NCI-H748 (cell line): ENCODE data around the gene DHX58.

Source experiments
- DNase-seq: peaks from one replicate; lab custom pipeline; 2025; ENCODE audit not compliant: unreplicated experiment; lab: John Stamatoyannopoulos, UW

The DHX58 gene

DNA sequence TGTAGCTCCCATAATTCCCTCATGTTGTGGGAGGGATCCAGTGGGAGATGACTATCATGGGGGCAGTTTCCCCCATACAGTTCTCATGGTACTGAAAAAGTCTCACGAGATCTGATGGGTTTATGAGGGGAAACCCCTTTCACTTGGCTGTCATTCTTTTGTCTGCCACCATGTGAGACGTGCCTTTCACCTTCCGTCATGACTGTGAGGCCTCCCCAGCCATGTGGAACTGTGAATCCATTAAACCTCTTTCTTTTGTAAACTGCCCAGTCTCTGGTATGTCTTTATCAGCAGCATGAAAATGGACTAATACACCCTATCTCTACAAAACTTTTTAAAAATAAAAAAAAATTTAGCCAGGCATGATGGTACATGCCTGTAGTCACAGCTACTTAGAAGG, 55.9 kb downstream of the DHX58 start:
- no peak for DNase-seq

DNA sequence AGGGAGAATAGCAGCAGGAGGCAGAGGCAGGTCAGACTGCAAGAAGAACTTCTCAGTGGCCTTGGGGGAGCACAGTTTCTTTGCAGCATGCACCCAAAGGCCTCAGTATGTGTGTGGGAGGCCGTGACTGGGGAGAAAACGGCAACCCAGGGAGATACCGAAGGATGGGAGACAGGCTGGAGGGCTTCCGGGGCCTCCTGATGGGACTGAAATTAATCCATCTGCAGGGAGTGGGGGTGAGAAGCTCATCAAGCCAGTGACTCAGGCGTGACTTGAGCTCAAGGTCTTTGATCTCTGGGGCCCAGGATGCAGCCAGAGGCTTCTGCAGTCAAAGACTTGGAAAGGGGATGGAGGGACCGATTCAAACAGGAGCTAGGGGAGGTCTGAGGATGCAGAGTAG, 57.0 kb downstream of the DHX58 start:
- DNase-seq, result no peak

DNA sequence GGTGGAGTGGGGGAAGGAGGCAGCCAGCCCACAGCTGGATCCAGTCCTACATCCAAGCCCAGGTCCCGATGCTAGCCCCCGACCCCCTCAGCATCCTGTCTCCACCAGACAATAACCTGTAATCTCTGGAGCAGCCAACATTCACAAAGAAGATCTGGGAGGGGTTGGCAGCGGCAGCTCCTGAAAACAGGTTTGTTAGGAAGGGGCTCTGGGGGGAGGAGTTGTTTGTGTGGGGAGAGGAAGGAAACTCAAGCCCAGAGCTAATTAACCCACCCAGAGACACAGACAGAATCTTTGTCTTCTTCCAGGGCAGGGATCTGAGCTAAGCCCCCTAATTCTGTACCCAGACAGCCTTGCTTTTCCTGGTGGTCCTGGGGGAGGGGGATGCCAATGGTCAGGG, 57.5 kb downstream of the DHX58 start:
- DNase-seq, result peak; percentile 17

DNA sequence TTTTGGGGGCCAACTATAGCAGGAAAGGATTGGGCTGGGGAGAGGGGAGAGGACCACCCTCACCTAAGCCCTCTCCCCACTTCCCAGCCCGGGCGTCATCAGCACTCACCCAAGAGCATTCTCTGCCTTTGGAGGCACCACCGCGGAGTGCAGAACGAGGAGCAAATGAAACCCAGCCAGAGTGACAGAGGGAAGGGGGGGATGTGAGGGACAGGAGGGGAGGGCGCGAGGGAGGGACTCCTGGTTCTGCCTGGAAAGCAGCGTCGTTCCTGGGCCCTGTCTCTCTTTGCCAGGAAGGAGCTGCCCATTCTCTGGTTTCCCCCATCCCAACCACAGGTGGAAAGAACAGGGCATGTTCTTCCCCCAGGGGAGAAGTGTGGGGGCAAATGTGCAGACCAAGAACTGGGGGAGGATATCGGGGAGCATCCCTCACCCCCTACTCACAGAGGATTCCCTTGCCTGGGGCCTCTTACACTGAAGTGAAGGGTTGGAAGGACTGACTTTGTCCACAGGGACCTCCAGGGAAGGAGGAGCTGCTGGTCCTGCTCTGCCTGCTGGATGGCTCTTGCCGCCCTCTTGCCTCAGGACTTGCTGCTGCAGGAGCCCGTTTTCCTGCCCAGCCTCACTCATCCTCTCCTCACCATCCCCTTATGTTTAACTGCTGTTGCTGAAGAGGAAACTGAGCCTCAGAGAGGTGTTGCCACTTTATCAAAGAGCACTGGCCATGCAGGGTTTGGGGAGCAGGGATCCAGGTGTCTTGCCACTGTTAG, 58.6 kb downstream of the DHX58 start:
- DNase-seq, result no peak

DNA sequence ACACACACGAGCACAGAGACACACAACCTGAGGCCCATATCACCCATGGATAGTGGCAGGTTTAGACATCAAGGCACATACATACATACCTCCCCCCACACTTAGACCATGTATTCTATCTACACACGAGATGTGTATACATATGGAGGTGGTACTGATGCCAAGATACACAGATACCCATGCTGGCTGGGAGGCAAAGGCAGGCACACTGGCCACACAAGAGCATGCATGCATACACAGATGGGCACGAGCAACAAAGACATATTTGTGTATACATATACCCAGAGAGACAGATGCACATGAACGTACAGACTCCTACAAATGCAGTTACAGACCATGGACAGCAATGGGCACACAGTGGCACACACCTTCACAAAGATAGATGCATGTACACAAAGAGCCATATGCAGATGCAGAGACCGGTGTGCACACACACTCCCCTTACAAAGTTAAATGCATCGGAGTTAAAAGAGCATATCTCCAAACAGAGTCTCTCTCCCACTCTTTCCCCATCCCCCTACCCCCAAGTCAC, 60.1 kb downstream of the DHX58 start:
- DNase-seq, result no peak

DNA sequence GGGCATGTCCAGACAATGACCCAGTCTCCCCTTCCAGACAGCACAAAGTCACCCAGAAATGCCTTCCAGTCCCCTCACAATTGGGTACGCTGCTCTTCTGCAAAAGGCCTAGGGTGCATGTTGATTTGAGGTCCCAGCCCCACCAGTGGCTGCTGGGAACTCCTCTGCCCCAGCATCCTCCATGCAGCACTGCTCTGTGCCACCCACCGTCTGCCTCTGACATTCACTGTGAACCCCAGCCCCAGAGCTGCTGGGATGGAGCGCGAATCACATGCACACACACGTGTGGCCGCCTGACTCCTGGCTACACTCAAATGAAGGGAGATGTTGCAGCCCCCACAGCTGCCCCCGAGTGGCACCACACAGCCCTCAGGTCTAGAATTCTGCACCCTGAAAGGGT, 60.9 kb downstream of the DHX58 start:
- no peak for DNase-seq
